ENCODE results near the gene BANF2. TPM values are rescaled to one million over a fixed set of nuclear protein-coding genes. Genes with fewer than 3 reads are reported as not detected.

The BANF2 gene
- total RNA-seq, 2 experiments from 2014 or later: not detected

DNA sequence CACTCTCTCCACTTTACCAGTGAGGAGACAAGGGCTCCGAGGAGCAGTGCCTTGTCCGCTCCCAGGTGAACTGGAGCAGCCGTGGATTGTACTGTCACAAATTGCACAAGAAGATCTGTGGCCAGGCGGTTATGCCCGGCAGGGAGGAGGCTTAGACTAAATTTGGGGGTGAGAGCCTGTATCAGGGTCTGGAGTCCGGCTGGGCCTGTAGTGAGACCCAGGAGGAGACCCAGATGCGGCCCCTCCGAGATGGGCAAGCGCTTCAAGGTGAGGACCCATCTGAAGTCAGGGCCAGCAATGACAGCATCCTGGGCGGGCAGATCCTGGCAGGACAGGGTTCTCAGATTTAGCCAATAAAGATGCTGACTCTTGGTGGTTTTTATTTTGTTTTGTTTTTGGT, 27.6 kb downstream of the BANF2 start:
- Mint-ChIP-seq H3K9me3 (ENCODE audit: low read depth) (no peaks in the 10 kb centered on the region), H3K4me3 (no peak overlapping the region), H3K27me3 (peaks cover 21% of the 10 kb centered on the region), H3K27ac (no peak overlapping the region), H3K36me3 (no peaks in the 10 kb centered on the region), H3K4me1 (no peaks in the 10 kb centered on the region)
- ATAC-seq (no peak), DNase-seq (no peak)
- CTCF ChIA-PET: no interaction called here

DNA sequence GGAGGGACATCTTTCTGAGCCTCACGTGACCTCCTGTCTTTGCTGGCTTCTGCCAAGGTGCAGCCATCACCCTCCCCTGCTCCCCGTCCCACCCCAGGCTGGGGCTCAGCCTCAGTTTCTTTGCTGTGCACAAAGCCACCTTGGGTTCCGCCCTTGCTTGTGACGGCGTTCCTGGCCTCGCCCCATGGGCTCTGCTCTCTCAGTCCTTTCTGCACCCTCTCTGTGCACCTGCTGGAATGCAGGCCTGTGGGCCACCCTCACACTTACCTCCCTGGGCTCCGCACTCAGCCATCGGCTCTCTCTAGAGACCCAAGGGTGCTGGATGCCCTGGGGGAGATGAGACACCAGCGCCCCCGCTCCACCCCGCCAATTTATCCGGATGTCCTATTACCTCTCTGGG, 28.3 kb downstream of the BANF2 start:
- CTCF ChIA-PET: interaction anchor here (1.0 kb wide), 1 partner anchor 186 kb away, joined by 3 read pairs; no protein-coding TSS in a partner anchor
- ATAC-seq (no peak), DNase-seq (no peak)
- H3K36me3 Mint-ChIP-seq: no peaks in the 10 kb centered on the region
- peaks cover 16% of the 10 kb centered on the region for H3K27me3 Mint-ChIP-seq
- H3K9me3 Mint-ChIP-seq (ENCODE audit: low read depth): no peaks in the 10 kb centered on the region
- H3K27ac Mint-ChIP-seq: no peak overlapping the region
- H3K4me1 Mint-ChIP-seq: no peaks in the 10 kb centered on the region
- H3K4me3 Mint-ChIP-seq: no peak overlapping the region

DNA sequence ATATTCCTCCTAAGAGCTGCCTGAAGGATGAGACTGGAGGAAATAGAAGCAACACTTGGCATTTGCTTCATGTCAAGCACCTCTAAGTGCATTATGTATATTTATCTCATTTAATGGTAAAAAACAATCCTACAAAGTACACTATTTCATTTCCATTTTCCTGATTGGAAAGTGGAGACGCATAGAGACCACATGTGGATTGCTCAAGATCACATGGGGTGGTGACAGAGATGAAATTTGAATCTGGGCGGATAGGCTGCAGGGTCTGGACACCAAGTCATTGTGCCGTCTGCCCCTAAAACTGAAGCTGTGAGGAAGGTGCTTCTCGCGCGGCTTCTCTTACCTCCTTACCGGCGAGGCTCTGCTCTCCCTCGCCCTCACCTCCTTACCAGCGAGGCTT, 30.3 kb downstream of the BANF2 start:
- H3K27me3 Mint-ChIP-seq: peaks cover 5% of the 10 kb centered on the region
- no peak overlapping the region for H3K4me3 Mint-ChIP-seq
- CTCF ChIA-PET: no interaction called here
- DNase-seq (no peak), ATAC-seq (no peak)
- no peak overlapping the region for H3K27ac Mint-ChIP-seq
- H3K9me3 Mint-ChIP-seq (ENCODE audit: low read depth): no peaks in the 10 kb centered on the region
- no peaks in the 10 kb centered on the region for H3K4me1 Mint-ChIP-seq
- H3K36me3 Mint-ChIP-seq: no peaks in the 10 kb centered on the region

DNA sequence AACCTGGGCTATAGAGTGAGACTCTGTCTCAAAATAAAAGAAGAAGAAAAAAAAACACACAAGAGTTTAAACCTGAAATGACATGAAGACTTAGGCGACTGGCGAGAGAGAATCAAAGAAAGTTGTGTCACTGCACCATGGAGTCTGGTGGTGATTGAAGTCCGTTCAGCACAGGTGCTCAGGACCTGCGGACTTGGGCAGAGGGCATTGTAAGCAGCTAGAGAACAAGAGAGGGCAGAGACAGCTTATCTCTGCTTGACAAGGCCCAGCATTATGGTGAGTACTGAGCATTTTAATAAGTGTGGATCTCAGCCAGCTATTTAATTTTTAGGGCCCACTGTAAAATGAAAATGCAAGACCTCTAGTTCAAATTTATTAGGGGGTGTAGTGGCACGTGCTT, 31.5 kb downstream of the BANF2 start:
- no peaks in the 10 kb centered on the region for H3K36me3 Mint-ChIP-seq
- CTCF ChIA-PET: no interaction called here
- no peak for ATAC-seq

DNA sequence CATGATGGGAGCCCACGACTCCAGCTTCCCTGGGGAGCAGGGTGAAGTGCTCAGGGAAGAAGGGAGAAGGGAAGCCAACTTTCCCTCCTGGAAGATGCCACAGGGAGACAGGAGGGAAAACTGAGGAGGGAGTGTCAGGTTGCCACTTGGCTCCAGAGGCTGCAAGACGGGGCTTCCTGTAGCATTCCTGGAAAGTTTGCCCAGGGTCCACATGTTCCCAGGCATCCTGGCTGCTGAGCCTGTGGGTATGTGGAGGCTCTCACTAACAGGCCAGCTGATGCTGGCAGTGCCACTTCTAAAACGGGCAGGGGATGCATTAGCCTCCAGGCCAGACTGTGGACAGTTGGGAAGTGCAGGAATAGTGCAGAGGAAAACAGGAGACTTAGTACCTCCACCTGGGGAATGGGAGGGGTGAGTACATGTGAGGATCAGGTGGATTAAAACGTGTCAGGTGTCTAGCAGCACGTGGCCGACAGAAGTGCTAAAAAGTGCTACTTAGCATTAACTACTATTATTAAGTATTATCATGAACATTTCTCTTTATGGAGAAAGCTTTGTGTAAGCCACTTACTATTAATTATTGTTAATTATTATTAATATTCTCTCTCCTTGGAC, 33.2 kb downstream of the BANF2 start:
- H3K4me1 Mint-ChIP-seq: no peaks in the 10 kb centered on the region
- DNase-seq: no peak
- H3K27me3 Mint-ChIP-seq: peaks cover 5% of the 10 kb centered on the region
- peaks cover 3% of the 10 kb centered on the region for H3K9me3 Mint-ChIP-seq (ENCODE audit: low read depth)
- H3K27ac Mint-ChIP-seq: no peak overlapping the region
- ATAC-seq: no peak
- CTCF ChIA-PET: interaction anchor here (1.3 kb wide), 1 partner anchor 165 kb away, joined by 3 read pairs; no protein-coding TSS in a partner anchor
- H3K4me3 Mint-ChIP-seq: no peak overlapping the region
- no peaks in the 10 kb centered on the region for H3K36me3 Mint-ChIP-seq

More for the DNA sequence above, 31.5 kb downstream of the BANF2 start:
- Mint-ChIP-seq H3K4me1 (no peaks in the 10 kb centered on the region), H3K9me3 (ENCODE audit: low read depth) (peaks cover 1% of the 10 kb centered on the region), H3K27me3 (peaks cover 5% of the 10 kb centered on the region), H3K27ac (no peak overlapping the region), H3K4me3 (no peak overlapping the region)
- DNase-seq: no peak

DNA sequence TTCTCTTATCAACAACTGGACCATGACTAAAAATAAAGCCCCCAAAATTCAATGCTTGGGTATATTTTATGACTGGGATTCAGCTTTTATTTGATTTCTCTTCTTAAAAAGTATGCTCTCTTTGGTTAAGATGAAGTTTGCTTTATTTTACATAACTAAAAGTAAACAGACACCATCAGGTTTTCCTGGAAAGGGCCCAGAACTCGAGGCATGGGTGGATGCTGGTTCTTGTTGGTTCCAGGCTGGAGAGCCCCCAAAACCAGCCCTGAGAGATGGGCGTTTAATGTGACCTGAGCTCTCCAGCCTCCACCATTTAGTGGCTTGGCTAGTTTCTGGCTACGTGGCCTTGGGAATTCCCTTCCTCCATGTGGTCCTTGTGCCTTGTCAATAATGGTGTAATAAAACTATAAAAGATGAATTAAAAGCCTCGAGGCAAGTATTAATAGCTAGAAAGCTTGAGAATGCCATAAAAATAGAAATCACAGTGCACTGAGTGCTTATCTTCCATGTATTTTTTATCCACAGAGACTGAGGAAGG, 34.1 kb downstream of the BANF2 start:
- Mint-ChIP-seq H3K27ac (no peak overlapping the region), H3K4me1 (no peaks in the 10 kb centered on the region), H3K4me3 (no peak overlapping the region), H3K9me3 (ENCODE audit: low read depth) (peaks cover 3% of the 10 kb centered on the region), H3K27me3 (peaks cover 3% of the 10 kb centered on the region), H3K36me3 (no peaks in the 10 kb centered on the region)
- ATAC-seq: no peak
- CTCF ChIA-PET: no interaction called here
- no peak for DNase-seq

DNA sequence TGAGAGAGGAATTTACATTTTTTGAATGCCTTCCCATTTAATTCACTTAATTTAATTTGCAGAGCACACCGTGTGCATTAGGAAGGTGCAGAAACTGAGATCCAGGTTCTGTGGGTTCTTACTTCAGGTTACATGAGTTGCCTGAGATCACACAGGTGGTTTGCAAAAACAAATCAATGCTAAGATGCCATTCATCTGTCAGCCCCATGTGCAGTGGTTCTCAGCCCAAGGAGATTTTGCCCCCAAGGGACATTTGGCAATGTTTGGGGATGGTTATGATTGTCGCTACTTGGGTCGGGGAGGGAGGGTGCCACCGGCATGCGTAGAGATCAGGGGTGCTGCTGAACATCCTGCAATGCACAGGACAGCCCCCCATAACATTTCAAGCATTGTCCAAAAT, 34.6 kb downstream of the BANF2 start:
- DNase-seq (no peak), ATAC-seq (no peak)
- peaks cover 3% of the 10 kb centered on the region for H3K9me3 Mint-ChIP-seq (ENCODE audit: low read depth)
- H3K27me3 Mint-ChIP-seq: peaks cover 5% of the 10 kb centered on the region
- no peak overlapping the region for H3K4me3 Mint-ChIP-seq
- H3K4me1 Mint-ChIP-seq: no peaks in the 10 kb centered on the region
- H3K27ac Mint-ChIP-seq: no peak overlapping the region
- no peaks in the 10 kb centered on the region for H3K36me3 Mint-ChIP-seq
- CTCF ChIA-PET: no interaction called here

DNA sequence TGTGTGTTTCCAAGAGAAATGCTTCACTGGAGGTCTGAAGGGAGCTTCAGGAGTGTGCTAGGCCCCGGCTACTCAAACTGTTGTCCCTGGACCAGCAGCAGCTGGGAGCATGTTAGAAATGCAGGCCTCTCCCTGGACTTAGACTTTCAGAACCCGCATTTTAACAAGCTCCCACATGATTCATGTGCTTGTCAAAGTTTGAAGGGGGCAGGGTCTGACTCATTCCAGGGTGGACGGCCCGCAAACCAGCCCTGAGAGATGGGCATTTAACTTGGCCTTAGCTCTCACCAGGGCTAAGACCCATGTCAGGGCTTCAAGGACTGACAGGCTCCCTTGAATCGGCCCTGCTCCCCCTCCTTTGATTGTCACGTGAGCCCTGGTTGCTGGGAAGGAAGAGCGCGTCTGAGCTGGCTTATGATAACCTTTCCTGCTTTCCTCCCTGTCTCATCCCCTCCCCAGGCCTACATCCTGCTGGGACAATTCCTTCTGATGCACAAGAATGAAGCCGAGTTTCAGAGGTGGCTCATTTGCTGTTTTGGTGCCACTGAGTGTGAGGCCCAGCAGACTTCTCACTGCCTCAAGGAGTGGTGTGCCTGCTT, 35.5 kb downstream of the BANF2 start:
- H3K4me1 Mint-ChIP-seq: no peaks in the 10 kb centered on the region
- CTCF ChIA-PET: no interaction called here
- H3K9me3 Mint-ChIP-seq (ENCODE audit: low read depth): peaks cover 3% of the 10 kb centered on the region
- DNase-seq: no peak
- H3K27ac Mint-ChIP-seq: no peak overlapping the region
- H3K36me3 Mint-ChIP-seq: no peaks in the 10 kb centered on the region
- H3K4me3 Mint-ChIP-seq: no peak overlapping the region
- ATAC-seq: no peak
- H3K27me3 Mint-ChIP-seq: peaks cover 4% of the 10 kb centered on the region

DNA sequence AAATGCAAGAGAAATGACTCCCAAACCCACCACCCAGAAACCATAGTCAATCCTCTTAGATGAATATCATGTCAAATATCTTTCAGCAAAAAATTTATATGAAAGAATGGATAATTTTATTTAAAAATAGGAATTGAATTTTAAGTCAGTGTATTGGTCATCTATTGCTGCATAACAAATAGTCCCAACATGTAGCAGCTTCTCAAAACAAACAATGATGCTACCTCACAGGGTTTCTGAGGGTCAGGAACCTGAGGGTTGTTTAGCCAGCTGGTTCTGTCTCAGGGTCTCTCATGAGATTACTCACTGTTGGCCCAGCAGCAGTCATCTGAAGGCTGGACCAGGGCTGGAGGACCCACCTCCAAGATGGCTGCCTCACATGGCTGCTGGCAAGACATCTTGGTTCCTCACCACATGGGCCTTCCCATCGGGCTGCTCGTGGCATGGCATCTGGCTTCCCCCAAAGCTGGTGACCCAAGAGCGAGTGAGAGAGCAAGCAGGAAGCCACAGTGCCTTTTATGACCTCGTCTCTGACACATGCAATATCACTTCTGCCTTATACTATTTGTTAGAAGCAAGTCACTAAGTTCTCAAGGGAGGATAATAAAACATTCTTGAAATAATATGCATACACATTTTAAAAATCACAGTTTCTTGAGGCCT, 36.3 kb downstream of the BANF2 start:
- Mint-ChIP-seq H3K27me3 (peaks cover 4% of the 10 kb centered on the region), H3K4me1 (no peaks in the 10 kb centered on the region), H3K27ac (no peak overlapping the region), H3K36me3 (no peaks in the 10 kb centered on the region), H3K4me3 (no peak overlapping the region), H3K9me3 (ENCODE audit: low read depth) (peaks cover 3% of the 10 kb centered on the region)
- ATAC-seq (no peak), DNase-seq (no peak)
- CTCF ChIA-PET: no interaction called here

DNA sequence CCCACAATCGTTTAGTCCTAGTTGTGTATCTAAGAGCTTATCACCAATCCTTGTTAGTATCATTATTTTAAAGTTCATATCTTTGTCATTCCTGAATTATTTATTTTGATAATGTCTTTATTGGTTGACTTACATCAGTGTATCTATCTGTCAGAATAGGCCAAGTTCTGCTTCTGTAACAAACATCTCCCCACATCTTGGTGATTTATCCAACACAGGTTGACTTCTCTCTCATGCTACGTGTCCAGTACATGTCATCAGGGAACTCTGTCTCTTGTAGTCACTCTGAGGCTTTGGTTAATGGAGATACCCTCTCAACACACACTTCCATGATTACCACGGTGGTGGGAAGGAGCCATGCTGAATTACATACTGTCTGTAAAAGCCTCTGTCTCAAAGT, 38.4 kb downstream of the BANF2 start:
- CTCF ChIA-PET: interaction anchor here (2.2 kb wide), 1 partner anchor 56 kb away, joined by 5 read pairs; the partner anchor contains the start of gene RRBP1

DNA sequence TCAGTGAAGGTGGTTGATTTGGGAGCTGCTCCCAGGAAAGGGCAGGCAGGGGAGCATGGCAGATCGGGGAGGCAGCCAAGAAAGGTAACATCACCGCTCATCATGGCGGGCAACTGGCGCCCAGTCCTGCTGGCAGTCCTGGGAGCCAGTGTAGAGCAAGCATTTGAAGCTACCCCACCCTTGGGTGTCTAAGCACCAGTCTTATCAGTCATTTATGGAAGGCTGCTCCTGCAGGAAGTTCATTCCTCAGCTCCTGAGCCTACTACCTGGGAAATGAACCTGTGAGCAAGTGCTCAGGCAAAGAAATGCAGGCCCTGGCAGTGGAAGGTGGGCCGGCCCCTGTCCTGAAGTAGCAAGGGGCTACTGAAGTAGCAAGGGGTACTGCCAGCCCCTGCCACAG, 41.5 kb downstream of the BANF2 start:
- Mint-ChIP-seq H3K27me3 (peaks cover 2% of the 10 kb centered on the region), H3K36me3 (no peaks in the 10 kb centered on the region), H3K4me1 (no peaks in the 10 kb centered on the region), H3K4me3 (no peak overlapping the region), H3K27ac (no peak overlapping the region), H3K9me3 (ENCODE audit: low read depth) (peaks cover 1% of the 10 kb centered on the region)
- ATAC-seq (no peak), DNase-seq (no peak)
- CTCF ChIA-PET: no interaction called here

More for the DNA sequence above, 38.4 kb downstream of the BANF2 start:
- DNase-seq: no peak
- no peak for ATAC-seq
- Mint-ChIP-seq H3K27me3 (peaks cover 2% of the 10 kb centered on the region), H3K4me3 (no peak overlapping the region), H3K36me3 (no peaks in the 10 kb centered on the region), H3K9me3 (ENCODE audit: low read depth) (peaks cover 3% of the 10 kb centered on the region), H3K4me1 (no peaks in the 10 kb centered on the region), H3K27ac (no peak overlapping the region)

DNA sequence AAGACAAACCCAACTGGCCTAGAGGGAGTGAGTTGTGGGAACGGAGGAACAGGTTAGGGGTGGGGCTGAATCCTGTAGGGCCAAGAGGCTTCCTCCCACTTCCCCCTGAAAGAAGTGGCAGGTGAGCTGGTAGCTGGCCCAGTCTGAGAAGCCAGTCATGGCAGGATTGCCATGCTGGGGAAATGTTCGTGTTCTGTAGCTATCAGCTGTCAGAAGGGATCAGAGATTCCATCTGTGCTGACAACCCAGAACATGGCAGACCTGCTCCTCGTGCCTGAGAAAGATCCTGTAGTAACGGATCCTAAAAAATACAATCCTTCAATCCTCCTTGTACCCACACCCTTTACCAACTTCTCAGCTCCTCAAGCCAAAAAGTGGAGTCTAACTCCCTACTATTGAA, 43.0 kb downstream of the BANF2 start:
- Mint-ChIP-seq H3K27me3 (peaks cover 6% of the 10 kb centered on the region), H3K4me1 (no peaks in the 10 kb centered on the region), H3K27ac (no peak overlapping the region), H3K9me3 (ENCODE audit: low read depth) (no peaks in the 10 kb centered on the region), H3K36me3 (no peaks in the 10 kb centered on the region), H3K4me3 (no peak overlapping the region)
- ATAC-seq (no peak), DNase-seq (no peak)
- CTCF ChIA-PET: no interaction called here

DNA sequence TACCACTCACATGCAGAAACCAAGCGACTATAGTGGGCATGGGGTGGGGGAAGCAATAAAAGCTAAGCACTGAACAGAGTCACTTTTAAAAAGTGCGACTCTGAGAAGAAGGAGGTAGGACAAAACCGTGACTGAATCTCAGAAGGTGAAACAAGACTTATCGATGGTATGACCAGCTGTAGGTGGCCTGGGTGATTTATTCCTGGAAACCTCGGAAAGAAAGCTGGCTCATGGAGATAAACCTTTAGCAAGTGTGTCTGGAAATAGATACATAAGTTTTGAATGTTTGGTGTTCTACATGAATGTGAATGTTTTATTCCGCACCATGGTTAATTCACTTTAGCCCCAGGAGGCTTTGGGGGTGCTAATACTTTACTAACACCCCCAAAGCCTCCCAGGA, 43.9 kb downstream of the BANF2 start:
- DNase-seq (no peak), ATAC-seq (no peak)
- peaks cover 6% of the 10 kb centered on the region for H3K27me3 Mint-ChIP-seq
- no peaks in the 10 kb centered on the region for H3K4me1 Mint-ChIP-seq
- H3K27ac Mint-ChIP-seq: no peak overlapping the region
- H3K9me3 Mint-ChIP-seq (ENCODE audit: low read depth): no peaks in the 10 kb centered on the region
- CTCF ChIA-PET: interaction anchor here (1.4 kb wide), 1 partner anchor 61 kb away, joined by 3 read pairs; the partner anchor contains the start of gene RRBP1
- H3K4me3 Mint-ChIP-seq: no peak overlapping the region
- H3K36me3 Mint-ChIP-seq: no peaks in the 10 kb centered on the region

DNA sequence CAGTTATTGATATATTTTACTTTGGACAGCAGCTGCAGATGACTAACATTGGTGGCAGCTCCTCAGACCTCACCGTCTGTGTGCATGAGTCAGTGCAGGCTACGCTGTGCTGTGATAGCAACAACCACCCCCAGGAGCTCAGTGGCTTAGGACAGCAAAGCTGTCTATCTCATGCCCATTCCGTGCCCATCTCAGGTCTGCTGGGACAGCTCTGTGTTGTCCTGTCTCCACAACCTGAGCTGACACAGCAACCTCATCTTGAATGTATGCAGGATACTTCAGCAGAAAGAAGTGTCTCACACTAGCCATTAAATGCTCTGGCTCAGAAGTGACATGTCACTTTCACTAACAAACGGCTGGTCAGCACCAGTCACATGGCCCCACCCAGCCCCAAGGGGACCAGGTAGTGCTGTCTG, 47.7 kb downstream of the BANF2 start:
- Mint-ChIP-seq H3K4me3 (no peak overlapping the region), H3K4me1 (no peaks in the 10 kb centered on the region), H3K36me3 (no peaks in the 10 kb centered on the region), H3K27me3 (peaks cover 9% of the 10 kb centered on the region), H3K27ac (no peak overlapping the region), H3K9me3 (ENCODE audit: low read depth) (no peaks in the 10 kb centered on the region)
- ATAC-seq (no peak), DNase-seq (no peak)
- CTCF ChIA-PET: interaction anchor here (1.5 kb wide), 1 partner anchor 22 kb away, joined by 3 read pairs; no protein-coding TSS in a partner anchor
